Pancreas (tissue), 10 donors: ENCODE measurements around the gene MAMDC4. TPM values are rescaled to one million over a fixed set of nuclear protein-coding genes. Genes with fewer than 3 reads are reported as not detected.

Experiments used
- ATAC-seq, 4 donors: fragments of 200-7000 bp; cut with Tn5 transposase; one replicate each; pipeline versions ENCODE4 v1.8.0 to v1.9.1; 2020; ENCODE audit warnings: mild to moderate bottlenecking in 4 of 4, moderate library complexity in 4 of 4
- DNase-seq, 6 donors: peaks; one replicate each; pipeline ENCODE4 v3.0.0-alpha.2; 2020
- FAIRE-seq: peaks from 2 replicates; lab custom pipeline; 2012; peaks lifted over from hg19 to GRCh38; lab: Jason Lieb, UNC
- H3K27ac ChIP-seq, 4 donors: fragments of 200-600 bp; sonication (generic); 1 replicate in 3 of 4; 2 replicates in 1 of 4; pipeline versions ENCODE4 v1.5.0 to v1.8.0; 2020
- H3K27me3 ChIP-seq, 4 donors: fragments of 200-600 bp; one replicate each; pipeline ENCODE4 v1.8.0; 2021
- H3K36me3 ChIP-seq, 3 donors: fragments of 200-600 bp; sonication (generic) in 1 of 3; one replicate each; pipeline versions ENCODE4 v1.5.0 to v1.8.0; 2020 to 2021
- H3K4me1 ChIP-seq, 3 donors: fragments of 200-600 bp; one replicate each; pipeline ENCODE4 v1.8.0; 2021
- H3K4me3 ChIP-seq, 4 donors: fragments of 200-600 bp; sonication (generic) in 2 of 4; one replicate each; pipeline versions ENCODE4 v1.5.0 to v1.8.0; 2020 to 2021
- H3K9me3 ChIP-seq, 4 donors: fragments of 200-600 bp; one replicate each; pipeline ENCODE4 v1.8.0; 2021
- WGBS, 2 donors: extraction: QIAGEN DNeasy Blood & Tissue Kit; methylation state at CpG; one replicate each; pipeline ENCODE4 v1.1.7; 2013; 5-methylcytosine and 5-hydroxymethylcytosine counted together
- intact Hi-C, 3 donors: fragments of 100-400 bp; cut with DNase I; formaldehyde crosslinking; loops; one replicate each; pipeline versions ENCODE4 v1.11.1 to v1.14.2; 2022
- polyA plus RNA-seq, 2 donors: library from polyadenylated mRNA; stranded (reverse); fragments of 200-250 nt; gene quantifications; one replicate each; pipeline ENCODE4 v1.2.3, GENCODE V29; 2013
- total RNA-seq, 6 donors: library from RNA; stranded (reverse); fragmentation: NEBNext Ultra II Directional in 4 of 6; extraction: Animal tissue kit (Norgen Biotek cat#: 25700) in 4 of 6; gene quantifications; one replicate each; pipeline versions ENCODE4 v1.2.1 to v1.2.4, GENCODE V29; 2021 to 2023
- TF ChIP-seq, protein P1 (sequence below), 4 donors: fragments of 200-600 bp; sonication (generic) in 3 of 4; IDR thresholded peaks; one replicate each; pipeline versions ENCODE4 v1.5.0 to v1.8.0; 2021; ENCODE audit warnings: antibody characterized with exemption in 4 of 4
- donor health status: healthy with polysubstance abuse.
- donor health status: DM: no; HTN: no; CAD: no; lungs with moderate emphysema.
- donor health status: DM: no; HTN: no; CAD: no.
- donor health status: control.
- donor health status: control.
- donor health status: Bipolar disorder and iron deficiency.
- donor health status: DM: yes; HTN: yes; CAD: no.
- donor health status: DM: no; HTN: no; CAD: no.
- donor health status: DM: no; HTN: no; CAD: no.
- donor health status: DM: yes; HTN: yes; CAD: no.

MAMDC4 gene
- total and polyA plus RNA-seq, 8 donors: 3.0 to 38.6 (median 5.4) TPM

DNA sequence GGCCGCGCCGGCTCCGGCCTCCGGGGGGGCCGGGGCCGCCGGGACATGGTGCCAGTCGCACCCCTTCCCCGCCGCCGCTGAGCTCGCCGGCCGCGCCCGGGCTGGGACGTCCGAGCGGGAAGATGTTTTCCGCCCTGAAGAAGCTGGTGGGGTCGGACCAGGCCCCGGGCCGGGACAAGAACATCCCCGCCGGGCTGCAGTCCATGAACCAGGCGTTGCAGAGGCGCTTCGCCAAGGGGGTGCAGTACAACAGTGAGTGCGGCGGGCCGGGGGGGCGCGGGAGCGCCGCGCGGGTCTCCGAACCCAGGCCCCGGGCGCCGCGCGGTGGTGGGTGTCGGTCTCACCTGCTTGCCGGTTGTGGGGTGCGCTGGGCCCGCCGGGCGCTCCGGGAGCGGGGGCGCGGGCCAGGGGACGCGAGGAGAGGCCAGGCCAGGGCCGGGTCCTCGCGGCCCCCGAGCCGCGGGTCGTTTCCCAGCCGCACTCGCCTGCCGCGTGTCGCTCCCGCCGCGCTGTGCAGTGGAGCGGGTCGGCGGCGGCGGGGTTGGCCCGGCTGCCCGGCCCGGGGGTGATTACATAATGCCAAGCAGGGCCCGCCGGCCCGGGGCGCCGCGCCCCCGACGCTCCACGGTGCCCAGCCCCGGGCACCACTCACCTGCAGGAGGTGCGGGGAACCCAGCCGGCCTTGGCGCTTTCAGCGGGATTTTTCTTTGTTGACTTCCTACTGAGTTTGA lies 43.9 kb upstream of the MAMDC4 start:
- no peak for FAIRE-seq
- no peaks in the 10 kb centered on the region for H3K9me3 ChIP-seq
- H3K27ac ChIP-seq: peak overlapping the region; percentile 49 to 92 (median 56)
- 0% methylated on average over 56 to 93 of the region's 93 CpGs for WGBS, 2 donors
- TF ChIP-seq, protein P1, sequence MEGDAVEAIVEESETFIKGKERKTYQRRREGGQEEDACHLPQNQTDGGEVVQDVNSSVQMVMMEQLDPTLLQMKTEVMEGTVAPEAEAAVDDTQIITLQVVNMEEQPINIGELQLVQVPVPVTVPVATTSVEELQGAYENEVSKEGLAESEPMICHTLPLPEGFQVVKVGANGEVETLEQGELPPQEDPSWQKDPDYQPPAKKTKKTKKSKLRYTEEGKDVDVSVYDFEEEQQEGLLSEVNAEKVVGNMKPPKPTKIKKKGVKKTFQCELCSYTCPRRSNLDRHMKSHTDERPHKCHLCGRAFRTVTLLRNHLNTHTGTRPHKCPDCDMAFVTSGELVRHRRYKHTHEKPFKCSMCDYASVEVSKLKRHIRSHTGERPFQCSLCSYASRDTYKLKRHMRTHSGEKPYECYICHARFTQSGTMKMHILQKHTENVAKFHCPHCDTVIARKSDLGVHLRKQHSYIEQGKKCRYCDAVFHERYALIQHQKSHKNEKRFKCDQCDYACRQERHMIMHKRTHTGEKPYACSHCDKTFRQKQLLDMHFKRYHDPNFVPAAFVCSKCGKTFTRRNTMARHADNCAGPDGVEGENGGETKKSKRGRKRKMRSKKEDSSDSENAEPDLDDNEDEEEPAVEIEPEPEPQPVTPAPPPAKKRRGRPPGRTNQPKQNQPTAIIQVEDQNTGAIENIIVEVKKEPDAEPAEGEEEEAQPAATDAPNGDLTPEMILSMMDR (IDR thresholded peaks at IDR 0.05): no peak
- peaks cover 3 to 24% (median 8%) of the 10 kb centered on the region in 3 donors for H3K4me1 ChIP-seq
- peak in 4 of 6 donors; percentile 59 to 85 (median 72) for DNase-seq
- ATAC-seq: peak; percentile 14 to 45 (median 39)
- peak overlapping the region; percentile 86 to 94 (median 90) for H3K4me3 ChIP-seq
- intact Hi-C loops: no loop called here
- H3K36me3 ChIP-seq: no peaks in the 10 kb centered on the region
- no peaks in the 10 kb centered on the region for H3K27me3 ChIP-seq

DNA sequence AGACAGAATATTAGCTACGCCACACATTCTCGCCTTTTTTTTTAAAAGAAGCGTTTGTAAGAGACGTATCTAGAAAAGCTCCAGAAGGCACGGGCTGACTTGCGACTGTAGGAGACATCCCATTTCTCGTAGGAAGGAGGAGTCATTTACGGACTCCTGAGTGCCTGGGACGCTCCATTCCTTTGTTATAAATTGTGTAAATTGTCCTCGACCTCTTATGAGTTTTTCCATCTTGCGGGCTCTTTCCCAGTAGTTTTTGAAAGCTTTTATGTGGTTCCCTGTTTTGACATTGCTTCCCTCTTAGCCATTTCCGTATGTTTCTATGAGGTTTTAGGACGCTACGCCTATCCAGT lies 43.4 kb upstream of the MAMDC4 start:
- Histone ChIP-seq H3K4me3 (peak overlapping the region; percentile 86 to 94 (median 90)), H3K36me3 (no peaks in the 10 kb centered on the region), H3K27me3 (no peaks in the 10 kb centered on the region), H3K27ac (peak overlapping the region; percentile 49 to 92 (median 56)), H3K9me3 (no peaks in the 10 kb centered on the region), H3K4me1 (peaks cover 3 to 24% (median 8%) of the 10 kb centered on the region in 3 donors)
- intact Hi-C loops: no loop called here
- WGBS, 2 donors: 4% methylated on average over 14 of the region's 14 CpGs
- FAIRE-seq (no peak), ATAC-seq (peak in 1 of 4 donors; percentile 7), DNase-seq (no peak)
- TF ChIP-seq, protein P1 (IDR thresholded peaks at IDR 0.05): no peak

DNA sequence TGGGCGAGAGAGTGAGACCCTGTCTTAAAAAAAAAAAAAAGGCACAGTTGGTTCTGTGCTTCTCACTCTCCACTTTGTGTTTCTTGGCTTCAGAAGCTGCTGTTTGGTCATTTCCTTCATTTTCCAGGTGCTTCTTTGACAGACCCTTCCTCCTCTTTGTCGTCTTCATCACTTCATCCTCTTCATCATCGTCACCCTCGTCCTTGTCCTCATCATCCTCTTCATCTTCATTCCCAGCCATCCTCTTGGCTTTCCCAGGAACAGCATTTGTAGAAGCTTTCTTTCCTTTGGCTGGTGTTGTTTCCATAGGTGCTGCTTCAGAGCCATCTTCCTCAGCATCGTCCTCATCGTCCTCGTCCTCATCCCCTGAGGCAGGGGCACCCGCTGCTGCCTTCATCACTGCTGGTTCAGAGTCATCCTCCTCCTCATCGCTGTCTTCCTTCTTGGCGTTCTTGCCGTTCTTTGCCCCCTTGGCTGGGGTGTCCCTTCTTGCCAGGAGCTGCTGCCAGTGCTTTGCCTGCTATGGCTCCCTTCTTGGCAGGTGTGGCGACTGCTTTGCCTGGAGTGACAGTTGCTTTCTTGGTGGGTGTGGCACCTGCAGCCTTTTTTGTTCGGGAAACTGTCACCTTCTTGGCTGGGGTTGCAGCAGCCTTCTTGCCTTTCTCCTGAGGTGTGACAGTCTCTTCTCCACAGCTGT lies 37.3 kb upstream of the MAMDC4 start:
- DNase-seq (peak in 1 of 6 donors; percentile 28), ATAC-seq (no peak), FAIRE-seq (no peak)
- intact Hi-C loops: no loop called here
- no peak overlapping the region for H3K27ac ChIP-seq
- TF ChIP-seq, protein P1 (IDR thresholded peaks at IDR 0.05): no peak
- no peaks in the 10 kb centered on the region for H3K36me3 ChIP-seq
- 89 to 92% methylated on average over 13 of the region's 13 CpGs for WGBS, 2 donors
- H3K4me3 ChIP-seq: no peak overlapping the region
- no peaks in the 10 kb centered on the region for H3K27me3 ChIP-seq
- no peaks in the 10 kb centered on the region for H3K9me3 ChIP-seq
- peaks cover under 1 to 8% (median under 1%) of the 10 kb centered on the region in 3 donors for H3K4me1 ChIP-seq

DNA sequence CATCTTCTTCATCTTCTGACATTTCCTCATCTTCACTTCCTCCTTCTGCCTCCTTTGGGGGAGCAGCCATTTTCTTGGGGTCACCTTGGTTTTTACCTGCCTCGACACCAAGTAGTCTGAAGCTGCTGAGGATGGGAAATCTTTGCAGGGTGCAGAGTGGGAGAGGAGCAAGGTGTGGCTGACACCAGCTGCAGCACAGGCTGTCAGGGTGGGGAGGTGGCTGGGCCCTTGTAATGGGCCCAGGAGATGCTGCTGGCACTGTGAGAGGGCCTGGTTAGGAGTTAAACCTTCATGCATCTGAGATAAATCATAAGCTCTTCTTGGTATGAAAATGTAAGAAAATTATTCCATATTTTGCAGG lies 36.7 kb upstream of the MAMDC4 start:
- no peak for FAIRE-seq
- H3K27ac ChIP-seq: no peak overlapping the region
- H3K9me3 ChIP-seq: no peaks in the 10 kb centered on the region
- WGBS, 2 donors: 0% methylated on average over 1 of the region's 1 CpG
- ATAC-seq: no peak
- H3K4me1 ChIP-seq: peaks cover 0 to 5% (median 0%) of the 10 kb centered on the region in 3 donors
- H3K4me3 ChIP-seq: no peak overlapping the region
- TF ChIP-seq, protein P1 (IDR thresholded peaks at IDR 0.05): no peak
- H3K36me3 ChIP-seq: no peaks in the 10 kb centered on the region
- intact Hi-C loops: no loop called here
- DNase-seq: peak in 1 of 6 donors; percentile 9
- no peaks in the 10 kb centered on the region for H3K27me3 ChIP-seq
